ENCODE measurements around the gene PHRF1.

The PHRF1 gene

DNA sequence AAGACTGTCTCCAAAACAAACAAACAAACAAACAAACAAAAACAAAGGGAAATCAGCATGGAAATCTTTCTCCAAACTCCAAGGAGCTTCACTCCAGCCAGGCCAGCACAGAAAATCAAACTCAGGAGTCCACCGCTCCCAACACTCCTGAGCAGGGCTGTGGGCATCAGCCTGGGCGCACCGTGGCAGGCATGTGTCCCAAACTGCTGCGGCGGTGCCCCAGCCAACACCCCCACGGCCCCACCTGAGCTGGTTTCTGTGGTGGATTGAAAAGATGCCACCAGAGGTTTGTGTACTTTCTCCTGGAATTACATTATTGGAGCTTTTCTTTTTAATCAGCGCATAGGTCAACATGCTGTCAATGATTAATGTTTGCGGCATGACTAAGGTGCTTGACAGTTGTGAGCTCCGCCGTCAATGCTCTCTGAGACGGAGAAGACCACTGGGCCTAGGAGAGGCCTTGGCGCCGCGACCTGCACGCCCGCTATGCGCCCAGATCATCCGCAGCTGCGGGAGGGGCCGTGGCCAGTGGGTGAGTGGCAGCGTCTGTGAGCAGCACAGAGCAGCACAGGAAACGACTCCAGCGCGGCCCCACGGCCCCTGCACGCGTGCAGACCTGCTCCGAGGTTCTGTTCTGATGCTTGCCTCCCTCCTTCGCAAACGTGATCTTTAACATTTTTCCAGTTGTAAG lies 78.9 kb downstream of the PHRF1 start:
- TF ChIP-seq, protein P1, sequence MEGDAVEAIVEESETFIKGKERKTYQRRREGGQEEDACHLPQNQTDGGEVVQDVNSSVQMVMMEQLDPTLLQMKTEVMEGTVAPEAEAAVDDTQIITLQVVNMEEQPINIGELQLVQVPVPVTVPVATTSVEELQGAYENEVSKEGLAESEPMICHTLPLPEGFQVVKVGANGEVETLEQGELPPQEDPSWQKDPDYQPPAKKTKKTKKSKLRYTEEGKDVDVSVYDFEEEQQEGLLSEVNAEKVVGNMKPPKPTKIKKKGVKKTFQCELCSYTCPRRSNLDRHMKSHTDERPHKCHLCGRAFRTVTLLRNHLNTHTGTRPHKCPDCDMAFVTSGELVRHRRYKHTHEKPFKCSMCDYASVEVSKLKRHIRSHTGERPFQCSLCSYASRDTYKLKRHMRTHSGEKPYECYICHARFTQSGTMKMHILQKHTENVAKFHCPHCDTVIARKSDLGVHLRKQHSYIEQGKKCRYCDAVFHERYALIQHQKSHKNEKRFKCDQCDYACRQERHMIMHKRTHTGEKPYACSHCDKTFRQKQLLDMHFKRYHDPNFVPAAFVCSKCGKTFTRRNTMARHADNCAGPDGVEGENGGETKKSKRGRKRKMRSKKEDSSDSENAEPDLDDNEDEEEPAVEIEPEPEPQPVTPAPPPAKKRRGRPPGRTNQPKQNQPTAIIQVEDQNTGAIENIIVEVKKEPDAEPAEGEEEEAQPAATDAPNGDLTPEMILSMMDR (IDR thresholded peaks at IDR 0.05; ENCODE audit: borderline replicate concordance, control extremely low read depth, extremely low read depth, insufficient read depth, missing control alignments), result no peak
- in situ Hi-C loops (cut with MboI; ENCODE audit: low sequenced_read_pairs, unreplicated experiment), result no loop called here

DNA sequence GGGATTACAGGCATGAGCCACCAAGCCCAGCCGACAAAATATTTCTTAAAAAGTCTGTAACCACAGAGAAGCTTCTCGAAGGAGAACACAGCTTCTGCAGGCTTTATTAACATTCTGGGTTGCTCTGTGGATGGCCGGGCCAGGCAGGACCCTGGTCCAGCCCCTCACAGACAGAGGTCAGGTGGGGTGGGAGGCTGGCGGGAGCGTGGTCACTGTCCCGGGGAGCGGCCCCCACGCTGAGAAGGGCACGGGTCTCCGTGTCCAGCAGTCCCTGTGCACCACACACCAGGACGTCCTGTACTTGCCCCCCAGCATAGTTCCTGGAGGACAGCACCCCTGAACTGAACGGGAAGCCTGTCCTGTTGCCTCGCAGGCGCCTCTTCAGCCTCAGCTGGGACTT lies 80.2 kb downstream of the PHRF1 start:
- in situ Hi-C loops (cut with MboI; ENCODE audit: low sequenced_read_pairs, unreplicated experiment), result no loop called here
- TF ChIP-seq, protein P1 (IDR thresholded peaks at IDR 0.05; ENCODE audit: borderline replicate concordance, control extremely low read depth, extremely low read depth, insufficient read depth, missing control alignments), result no peak
- DNase-seq (ENCODE audit: low spot score), result no peak

More for the DNA sequence above, 78.9 kb downstream of the PHRF1 start:
- no peak for DNase-seq (ENCODE audit: low spot score)

DNA sequence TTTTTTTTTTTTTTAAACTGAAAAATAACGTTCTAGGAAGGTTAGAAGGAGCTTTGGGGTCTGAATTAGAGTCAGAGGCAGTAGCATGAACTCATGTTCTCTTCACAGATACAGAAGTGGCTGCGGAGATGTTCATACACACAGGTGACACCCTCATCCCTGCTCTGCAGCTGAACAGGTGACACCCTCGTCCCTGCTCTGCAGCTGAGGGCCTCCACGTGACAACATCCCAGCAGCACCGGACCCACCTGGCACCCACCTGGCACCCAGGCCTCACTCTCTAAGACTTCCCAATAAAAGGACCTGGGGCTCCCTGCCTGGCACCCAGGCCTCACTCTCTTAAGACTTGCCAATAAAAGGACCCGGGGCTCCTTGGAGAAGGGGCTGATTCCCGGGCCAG lies 80.6 kb downstream of the PHRF1 start:
- no peak for DNase-seq (ENCODE audit: low spot score)
- in situ Hi-C loops (cut with MboI; ENCODE audit: low sequenced_read_pairs, unreplicated experiment), result no loop called here
- TF ChIP-seq, protein P1 (IDR thresholded peaks at IDR 0.05; ENCODE audit: borderline replicate concordance, control extremely low read depth, extremely low read depth, insufficient read depth, missing control alignments), result no peak

DNA sequence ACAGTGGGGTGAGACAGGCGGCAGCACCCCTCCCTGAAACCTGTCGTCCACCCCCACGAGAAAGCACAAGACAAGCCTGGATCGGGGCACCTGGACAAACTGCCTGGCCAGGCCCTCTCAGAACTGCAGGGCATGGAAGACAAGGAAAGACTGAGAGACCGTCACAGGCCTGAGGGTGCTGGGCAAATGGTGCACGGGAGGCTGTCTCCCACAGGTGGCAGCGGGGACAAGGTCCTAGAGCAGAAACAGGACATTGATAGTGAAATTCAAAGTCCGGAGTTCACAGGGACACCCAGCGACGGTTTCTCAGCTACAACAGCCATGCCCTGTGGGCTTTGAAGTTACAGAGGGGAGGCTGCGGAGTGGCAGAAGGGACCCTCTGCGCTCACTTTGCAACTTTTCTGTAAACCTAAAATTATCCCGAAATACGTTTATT lies 81.4 kb downstream of the PHRF1 start:
- no peak for DNase-seq (ENCODE audit: low spot score)
- TF ChIP-seq, protein P1 (IDR thresholded peaks at IDR 0.05; ENCODE audit: borderline replicate concordance, control extremely low read depth, extremely low read depth, insufficient read depth, missing control alignments), result no peak
- in situ Hi-C loops (cut with MboI; ENCODE audit: low sequenced_read_pairs, unreplicated experiment), result no loop called here

DNA sequence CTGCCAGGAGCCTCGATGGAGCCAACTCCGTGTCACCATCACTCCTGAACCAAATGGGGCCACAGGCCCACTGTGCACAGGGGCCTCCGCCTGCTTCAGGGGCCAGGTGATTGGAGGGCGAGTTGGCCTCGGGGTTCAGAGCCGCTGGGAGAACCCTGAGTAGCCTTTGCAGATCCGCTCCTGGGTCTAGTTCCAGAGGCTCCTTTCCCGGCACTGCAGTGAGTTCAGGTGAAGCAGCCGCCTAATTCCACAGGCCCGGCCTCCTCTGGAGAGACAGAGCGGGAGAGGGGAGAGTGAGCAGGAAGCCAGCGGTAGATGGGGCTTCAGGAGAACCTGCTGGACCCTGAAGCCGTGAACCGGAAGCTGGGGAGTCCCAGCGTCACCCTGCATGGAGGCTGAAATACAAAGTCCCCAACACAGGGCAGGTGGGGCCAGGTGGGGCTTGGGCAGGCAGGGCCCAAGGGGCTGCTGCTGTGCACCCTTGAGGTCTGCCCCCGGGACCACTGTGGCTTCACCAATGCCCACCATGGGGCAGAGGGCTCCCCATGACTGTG lies 83.3 kb downstream of the PHRF1 start:
- TF ChIP-seq, protein P1 (IDR thresholded peaks at IDR 0.05; ENCODE audit: borderline replicate concordance, control extremely low read depth, extremely low read depth, insufficient read depth, missing control alignments), result no peak
- in situ Hi-C loops (cut with MboI; ENCODE audit: low sequenced_read_pairs, unreplicated experiment), result no loop called here
- DNase-seq (ENCODE audit: low spot score), result no peak

DNA sequence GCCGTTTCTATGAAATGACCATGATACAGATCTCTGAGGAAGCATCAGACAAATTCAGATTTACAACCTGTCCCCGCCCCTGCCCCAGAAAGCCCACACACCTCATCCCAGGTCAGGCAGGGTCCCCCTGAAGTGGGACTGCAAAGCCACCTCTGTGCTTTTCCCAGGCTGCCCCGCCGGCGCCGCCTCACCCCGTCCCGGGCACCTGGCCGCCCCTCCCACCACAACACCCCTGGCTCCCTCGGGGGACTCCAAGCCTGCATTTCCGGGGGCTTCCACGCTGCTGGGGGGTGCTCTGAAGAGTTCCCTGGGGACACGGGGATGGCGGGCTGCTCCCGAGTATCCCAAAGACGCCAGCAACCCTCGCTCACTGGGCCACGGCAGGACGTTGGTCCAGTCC lies 84.0 kb downstream of the PHRF1 start:
- TF ChIP-seq, protein P1 (IDR thresholded peaks at IDR 0.05; ENCODE audit: borderline replicate concordance, control extremely low read depth, extremely low read depth, insufficient read depth, missing control alignments), result no peak
- DNase-seq (ENCODE audit: low spot score), result no peak
- in situ Hi-C loops (cut with MboI; ENCODE audit: low sequenced_read_pairs, unreplicated experiment), result no loop called here

Data from GM13976 (cell line).